Rectal smooth muscle tissue (tissue), 1 donor: ENCODE results near the gene RNF11.

Source experiments
- H3K27ac ChIP-seq: one replicate; pipeline ENCODE4 v1.7.0; 2013; ENCODE audit warnings: low read depth, low read length, inconsistent platforms
- H3K27me3 ChIP-seq: one replicate; pipeline ENCODE4 v1.7.0; 2013; ENCODE audit warnings: low read length; ENCODE audit not compliant: control insufficient read depth, insufficient read depth
- H3K36me3 ChIP-seq: one replicate; pipeline ENCODE4 v1.7.0; 2013; ENCODE audit warnings: low read length; ENCODE audit not compliant: control insufficient read depth, insufficient read depth
- H3K4me1 ChIP-seq: one replicate; pipeline ENCODE4 v1.7.0; 2013; ENCODE audit warnings: low read length; ENCODE audit not compliant: control insufficient read depth, insufficient read depth
- H3K4me3 ChIP-seq: one replicate; pipeline ENCODE4 v1.7.0; 2013; ENCODE audit warnings: low read length
- H3K9ac ChIP-seq: one replicate; pipeline ENCODE4 v1.7.0; 2013; ENCODE audit warnings: low read length

Gene RNF11

GRCh38 chr1:51235673-51236530, at the start of gene RNF11:
Gene RNF11, plus strand, starts transcription at chr1:51236273. Its CDS starts 484 bp downstream, at chr1:51236757.
- Histone ChIP-seq H3K27me3 (no peaks in the 10 kb centered on the region), H3K9ac (peak within 1 kb of the TSS; percentile 99), H3K36me3 (no peaks in the 10 kb centered on the region), H3K4me3 (peak within 1 kb of the TSS; percentile 80), H3K4me1 (peaks cover 5% of the 10 kb centered on the region), H3K27ac (peak within 1 kb of the TSS; percentile 90)

DNA sequence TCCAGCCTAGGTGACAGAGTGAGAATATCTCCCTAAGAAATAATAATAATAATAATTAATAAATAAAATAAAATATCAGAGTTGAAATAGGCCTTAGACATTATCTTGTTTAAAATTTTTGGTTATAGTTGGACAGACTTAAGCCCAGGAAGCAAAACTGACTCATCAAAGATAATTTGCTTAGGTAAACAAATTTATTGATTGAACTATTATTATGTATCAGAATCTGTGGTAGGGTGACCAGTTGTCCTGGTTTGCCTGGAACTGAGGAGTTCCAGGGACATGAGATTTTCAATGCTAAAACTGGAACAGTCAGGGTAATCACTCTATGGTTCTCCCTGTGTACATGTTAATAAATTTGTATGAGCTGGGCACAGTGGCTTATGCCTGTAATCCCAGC, 47.8 kb upstream of the RNF11 start:
- H3K36me3 ChIP-seq: no peaks in the 10 kb centered on the region
- no peaks in the 10 kb centered on the region for H3K4me1 ChIP-seq
- H3K27me3 ChIP-seq: no peaks in the 10 kb centered on the region
- H3K4me3 ChIP-seq: no peak overlapping the region
- no peak overlapping the region for H3K9ac ChIP-seq
- no peak overlapping the region for H3K27ac ChIP-seq

DNA sequence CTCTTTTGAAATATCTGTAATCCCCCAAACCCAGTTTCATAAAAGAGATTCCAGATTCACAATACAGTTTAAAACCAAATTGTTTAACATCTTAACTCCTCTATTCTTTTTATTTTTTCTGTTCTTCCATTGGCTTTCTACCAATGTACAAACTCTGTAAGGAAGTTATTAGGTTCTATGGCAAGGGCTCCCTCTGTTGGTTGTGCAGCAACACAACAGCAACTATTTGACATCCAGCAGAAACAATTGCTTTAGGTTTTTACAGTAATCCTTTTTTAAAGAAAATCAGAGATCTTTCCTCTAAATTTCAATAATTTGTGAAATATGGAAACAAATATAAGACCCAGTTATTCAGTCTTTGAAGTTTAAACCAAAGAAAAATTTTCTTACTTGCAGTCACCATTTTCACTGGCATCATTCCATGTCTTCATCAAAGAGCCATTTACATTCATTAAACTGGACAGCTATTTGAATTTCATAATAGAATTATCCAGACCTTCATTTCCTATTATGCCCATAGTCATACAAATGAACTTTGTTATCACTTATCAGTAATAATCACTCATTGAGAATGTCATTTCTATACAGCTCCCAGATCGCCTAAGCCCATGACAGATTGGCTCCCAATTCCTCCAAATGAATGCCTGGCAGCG, 46.5 kb upstream of the RNF11 start:
- H3K27ac ChIP-seq: no peak overlapping the region
- no peak overlapping the region for H3K9ac ChIP-seq
- H3K36me3 ChIP-seq: no peaks in the 10 kb centered on the region
- no peaks in the 10 kb centered on the region for H3K4me1 ChIP-seq
- no peak overlapping the region for H3K4me3 ChIP-seq
- no peaks in the 10 kb centered on the region for H3K27me3 ChIP-seq

- H3K27me3 ChIP-seq: no peaks in the 10 kb centered on the region
- H3K27ac ChIP-seq: no peak overlapping the region
- no peaks in the 10 kb centered on the region for H3K36me3 ChIP-seq
- no peak overlapping the region for H3K4me3 ChIP-seq
- no peaks in the 10 kb centered on the region for H3K4me1 ChIP-seq
- H3K9ac ChIP-seq: no peak overlapping the region
These were observed 45.1 kb upstream of the RNF11 start for GRCh38 chr1:51190961-51191360.

DNA sequence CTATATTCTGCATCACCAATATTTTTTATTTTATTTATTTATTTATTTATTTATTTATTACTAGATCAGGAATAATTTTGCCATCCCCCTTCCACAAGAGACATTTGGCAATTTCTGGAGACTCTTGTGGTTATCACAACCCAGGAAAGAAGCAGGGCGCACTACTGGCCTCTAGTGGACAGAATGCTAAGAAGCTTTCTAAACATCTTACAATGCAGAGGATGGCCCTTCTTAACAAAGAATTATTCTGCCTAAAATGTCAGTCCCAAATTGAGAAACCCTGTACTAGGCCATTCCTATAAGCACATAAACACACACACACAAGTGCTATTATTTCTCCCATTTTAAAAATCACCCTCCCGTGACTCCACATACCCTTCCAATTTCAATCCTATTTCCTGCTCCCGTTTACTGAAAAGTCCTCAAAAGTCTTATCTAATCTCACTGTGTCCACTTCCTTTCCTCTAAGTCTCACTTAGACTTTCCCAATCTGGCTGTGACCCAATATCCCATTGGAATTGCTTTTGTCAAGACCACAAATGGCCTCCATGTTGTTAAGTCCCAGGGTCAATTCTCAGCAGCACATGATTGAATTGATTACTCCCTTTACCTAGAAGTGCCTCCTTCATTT, 43.7 kb upstream of the RNF11 start:
- Histone ChIP-seq H3K27ac (no peak overlapping the region), H3K36me3 (no peaks in the 10 kb centered on the region), H3K4me1 (no peaks in the 10 kb centered on the region), H3K9ac (no peak overlapping the region), H3K4me3 (no peak overlapping the region), H3K27me3 (no peaks in the 10 kb centered on the region)

- no peak overlapping the region for H3K9ac ChIP-seq
- H3K4me1 ChIP-seq: no peaks in the 10 kb centered on the region
- H3K36me3 ChIP-seq: no peaks in the 10 kb centered on the region
- H3K27ac ChIP-seq: no peak overlapping the region
- H3K27me3 ChIP-seq: no peaks in the 10 kb centered on the region
- no peak overlapping the region for H3K4me3 ChIP-seq
These were observed 42.5 kb upstream of the RNF11 start for GRCh38 chr1:51193564-51193963.

DNA sequence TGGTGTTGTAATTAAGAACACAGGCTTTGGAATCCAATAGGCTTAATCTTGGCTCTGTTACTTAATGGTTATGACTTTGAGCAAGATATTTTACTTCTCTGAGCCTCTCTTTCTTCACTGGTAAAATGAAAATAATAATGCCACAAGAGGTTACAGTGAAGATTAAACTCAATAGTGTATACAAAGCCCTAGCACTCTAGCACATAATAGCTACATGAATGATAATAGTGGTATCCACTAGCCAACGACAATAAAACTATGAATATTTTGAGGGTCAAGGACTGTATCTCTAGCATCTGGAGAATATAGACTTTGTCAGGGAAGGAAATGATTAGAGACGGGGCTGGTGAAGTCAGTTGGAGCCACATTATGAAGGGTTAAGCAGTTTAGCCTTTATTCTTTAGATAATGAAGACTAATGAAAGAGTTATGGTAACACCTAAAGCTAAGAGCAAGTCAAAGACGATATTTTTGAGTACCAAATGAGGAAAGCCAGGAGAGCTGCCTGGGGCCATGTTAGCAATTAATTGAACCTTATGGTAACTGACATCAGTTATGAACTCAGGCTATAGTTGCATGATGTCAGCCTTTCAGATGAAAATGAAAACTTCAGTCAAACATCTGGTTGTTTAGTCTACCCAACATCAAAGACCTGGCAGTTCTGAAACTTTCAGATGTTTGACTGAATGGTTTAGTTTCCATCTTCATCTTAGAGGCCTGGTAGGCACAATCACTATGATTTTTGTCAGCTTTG, 32.8 kb upstream of the RNF11 start:
- no peak overlapping the region for H3K27ac ChIP-seq
- H3K4me1 ChIP-seq: no peaks in the 10 kb centered on the region
- H3K4me3 ChIP-seq: no peak overlapping the region
- no peaks in the 10 kb centered on the region for H3K36me3 ChIP-seq
- H3K27me3 ChIP-seq: no peaks in the 10 kb centered on the region
- H3K9ac ChIP-seq: no peak overlapping the region

DNA sequence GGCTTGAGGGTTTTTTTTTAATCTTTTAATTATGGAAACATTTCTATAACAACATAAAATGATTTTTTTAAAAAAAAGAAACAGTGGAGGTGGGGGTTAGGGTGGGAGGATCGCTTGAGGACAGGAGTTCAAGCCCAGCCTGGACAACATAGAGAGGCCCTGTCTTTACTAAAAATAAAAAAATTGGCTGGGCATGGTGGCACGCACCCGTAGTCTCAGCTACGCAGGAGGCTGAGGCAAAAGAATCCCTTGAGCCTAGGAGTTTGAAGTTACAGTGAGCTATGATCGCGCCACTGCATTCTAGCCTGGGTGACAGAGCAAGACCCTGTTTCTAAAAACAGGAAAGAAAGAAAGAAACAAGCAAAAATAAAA, 32.2 kb upstream of the RNF11 start:
- no peak overlapping the region for H3K27ac ChIP-seq
- H3K4me1 ChIP-seq: no peaks in the 10 kb centered on the region
- H3K9ac ChIP-seq: no peak overlapping the region
- no peaks in the 10 kb centered on the region for H3K27me3 ChIP-seq
- no peaks in the 10 kb centered on the region for H3K36me3 ChIP-seq
- H3K4me3 ChIP-seq: no peak overlapping the region

GRCh38 chr1:51210055-51210454, 26.0 kb upstream of the RNF11 start:
- no peak overlapping the region for H3K4me3 ChIP-seq
- H3K27me3 ChIP-seq: no peaks in the 10 kb centered on the region
- H3K9ac ChIP-seq: no peak overlapping the region
- no peaks in the 10 kb centered on the region for H3K36me3 ChIP-seq
- no peak overlapping the region for H3K27ac ChIP-seq
- H3K4me1 ChIP-seq: no peaks in the 10 kb centered on the region

- Histone ChIP-seq H3K4me1 (no peaks in the 10 kb centered on the region), H3K4me3 (no peak overlapping the region), H3K27me3 (no peaks in the 10 kb centered on the region), H3K9ac (no peak overlapping the region), H3K27ac (no peak overlapping the region), H3K36me3 (no peaks in the 10 kb centered on the region)
These were observed 25.4 kb upstream of the RNF11 start for GRCh38 chr1:51210676-51211075.

GRCh38 chr1:51214615-51215131, 21.4 kb upstream of the RNF11 start:
- Histone ChIP-seq H3K27me3 (no peaks in the 10 kb centered on the region), H3K4me1 (no peaks in the 10 kb centered on the region), H3K4me3 (no peak overlapping the region), H3K9ac (no peak overlapping the region), H3K36me3 (no peaks in the 10 kb centered on the region), H3K27ac (no peak overlapping the region)

- H3K36me3 ChIP-seq: no peaks in the 10 kb centered on the region
- H3K9ac ChIP-seq: no peak overlapping the region
- no peak overlapping the region for H3K4me3 ChIP-seq
- no peak overlapping the region for H3K27ac ChIP-seq
- no peaks in the 10 kb centered on the region for H3K4me1 ChIP-seq
- no peaks in the 10 kb centered on the region for H3K27me3 ChIP-seq
These were observed 20.9 kb upstream of the RNF11 start for GRCh38 chr1:51215169-51215568.
